H1 (cell line): Measurements from ENCODE around the gene PRDM5. TPM values are rescaled to one million over a fixed set of nuclear protein-coding genes. Genes with fewer than 3 reads are reported as not detected.

Source experiments
- CTCF ChIA-PET: fragments of 300-600 bp; sonication (Branson Sonifier 250); formaldehyde crosslinking; loops from one replicate; lab custom pipeline; 2021; ENCODE audit not compliant: partially characterized antibody; lab: Charles Lee
- POLR2A ChIA-PET: fragments of 300-600 bp; sonication (Branson Sonifier 250); formaldehyde crosslinking; loops from one replicate; lab custom pipeline; 2021; ENCODE audit warnings: inconsistent platforms; ENCODE audit not compliant: partially characterized antibody; lab: Charles Lee
- DNase-seq, 2 experiments: peaks; one replicate each; pipeline versions ENCODE4 v3.0.0 to v3.0.0-alpha.2; 2010 to 2022; ENCODE audit warnings: low spot score in 2 of 2, low read depth in 1 of 2, mixed read lengths in 1 of 2
- FAIRE-seq: peaks from 2 replicates; lab custom pipeline; 2011; peaks lifted over from hg19 to GRCh38; lab: Jason Lieb, UNC
- H2AFZ ChIP-seq: 2 replicates; pipeline ENCODE4 v1.8.1; 2012; ENCODE audit warnings: low read length, inconsistent platforms
- H2AK5ac ChIP-seq: 2 replicates; pipeline ENCODE4 v1.6.1; 2013; ENCODE audit warnings: low read depth, low read length
- H2BK120ac ChIP-seq: replicated peaks from 2 replicates; pipeline ENCODE3; 2013; ENCODE audit warnings: low read depth, low read length, inconsistent platforms
- H2BK12ac ChIP-seq: 2 replicates; pipeline ENCODE4 v1.6.1; 2013; ENCODE audit warnings: low read depth, low read length
- H2BK15ac ChIP-seq: 2 replicates; pipeline ENCODE4 v1.6.1; 2013; ENCODE audit warnings: low read length
- H2BK20ac ChIP-seq: 2 replicates; pipeline ENCODE4 v1.6.1; 2013; ENCODE audit warnings: low read length
- H2BK5ac ChIP-seq: 2 replicates; pipeline ENCODE4 v1.6.1; 2013; ENCODE audit warnings: low read depth, low read length
- H3K14ac ChIP-seq: 2 replicates; pipeline ENCODE4 v1.6.1; 2013; ENCODE audit warnings: inconsistent platforms; ENCODE audit not compliant: insufficient read length
- H3K18ac ChIP-seq: 2 replicates; pipeline ENCODE4 v1.6.1; 2013; ENCODE audit warnings: low read length; ENCODE audit errors: extremely low read depth
- H3K23ac ChIP-seq: 2 replicates; pipeline ENCODE4 v1.6.1; 2013; ENCODE audit warnings: inconsistent platforms; ENCODE audit not compliant: insufficient read length
- H3K23me2 ChIP-seq: 2 replicates; pipeline ENCODE4 v1.6.1; 2013; ENCODE audit warnings: low read depth, low read length
- H3K27ac ChIP-seq: 2 replicates; pipeline ENCODE4 v1.6.1; 2011; ENCODE audit warnings: low read depth, low read length, inconsistent platforms
- H3K27me3 ChIP-seq, 4 experiments: replicated peaks in 1 of 4; 1 replicate in 1 of 4; 2 replicates in 3 of 4; pipeline versions ENCODE4 v1.6.1 to v1.8.1; 2011 to 2013; ENCODE audit warnings: low read length in 3 of 4, mild to moderate bottlenecking in 3 of 4, inconsistent platforms in 2 of 4, mixed read lengths in 2 of 4, moderate library complexity in 1 of 4; ENCODE audit not compliant: control insufficient read depth in 3 of 4, insufficient read depth in 3 of 4; ENCODE audit errors: extremely low read depth in 1 of 4
- H3K36me3 ChIP-seq, 4 experiments: 2 replicates each; pipeline versions ENCODE4 v1.6.1 to v1.8.1; 2011 to 2013; ENCODE audit warnings: mild to moderate bottlenecking in 4 of 4, low read length in 3 of 4, moderate library complexity in 2 of 4, control low read depth in 1 of 4, inconsistent platforms in 1 of 4; ENCODE audit not compliant: insufficient read depth in 4 of 4, control insufficient read depth in 2 of 4
- H3K4ac ChIP-seq: replicated peaks from 2 replicates; pipeline ENCODE3; 2013; ENCODE audit warnings: low read length, low read depth, mixed read lengths, inconsistent platforms; ENCODE audit not compliant: insufficient read length
- H3K4me1 ChIP-seq, 4 experiments: replicated peaks in 1 of 4; 1 replicate in 1 of 4; 2 replicates in 3 of 4; pipeline versions ENCODE4 v1.6.1 to v1.8.1; 2011 to 2013; ENCODE audit warnings: low read length in 3 of 4, inconsistent platforms in 2 of 4, mixed read lengths in 1 of 4; ENCODE audit not compliant: insufficient read depth in 4 of 4, control insufficient read depth in 3 of 4
- H3K4me2 ChIP-seq, 2 experiments: 2 replicates each; pipeline versions ENCODE4 v1.6.1 to v1.8.1; 2011 to 2013; ENCODE audit warnings: low read depth in 2 of 2, low read length in 2 of 2, control low read depth in 1 of 2, inconsistent platforms in 1 of 2, mild to moderate bottlenecking in 1 of 2; ENCODE audit not compliant: insufficient read depth in 1 of 2
- H3K4me3 ChIP-seq, 4 experiments: fragments of 200-600, 300-600 bp in 1 of 4; sonication (generic), shearing (Covaris generic), sonication (Bioruptor Twin) in 1 of 4; 2 replicates each; pipeline versions ENCODE4 v1.5.1 to v1.8.1; 2011 to 2016; ENCODE audit warnings: low read length in 4 of 4, low read depth in 3 of 4, control low read depth in 2 of 4, inconsistent platforms in 2 of 4, mild to moderate bottlenecking in 2 of 4, mixed read lengths in 1 of 4, moderate library complexity in 1 of 4; ENCODE audit not compliant: insufficient read depth in 2 of 4; ENCODE audit errors: extremely low read depth in 1 of 4
- H3K56ac ChIP-seq: replicated peaks from 2 replicates; pipeline ENCODE3; 2013; ENCODE audit warnings: low read depth, mild to moderate bottlenecking, mixed read lengths, low read length, inconsistent platforms; ENCODE audit not compliant: insufficient read length
- H3K79me1 ChIP-seq: 2 replicates; pipeline ENCODE4 v1.6.1; 2013; ENCODE audit warnings: low read depth, low read length, control low read depth
- H3K79me2 ChIP-seq, 2 experiments: 2 replicates each; pipeline versions ENCODE4 v1.6.1 to v1.8.1; 2012 to 2013; ENCODE audit warnings: low read length in 2 of 2, mild to moderate bottlenecking in 2 of 2, inconsistent platforms in 1 of 2; ENCODE audit not compliant: insufficient read depth in 2 of 2, control insufficient read depth in 1 of 2
- H3K9ac ChIP-seq, 4 experiments: replicated peaks in 1 of 4; 1 replicate in 1 of 4; 2 replicates in 3 of 4; pipeline versions ENCODE4 v1.6.1 to v1.8.1; 2011 to 2013; ENCODE audit warnings: low read depth in 3 of 4, low read length in 3 of 4, control low read depth in 2 of 4, mild to moderate bottlenecking in 2 of 4, moderate library complexity in 2 of 4, inconsistent platforms in 1 of 4; ENCODE audit errors: extremely low read depth in 1 of 4
- H3K9me3 ChIP-seq, 2 experiments: 2 replicates each; pipeline versions ENCODE4 v1.6.1 to v1.8.1; 2012 to 2013; ENCODE audit warnings: mild to moderate bottlenecking in 2 of 2, moderate library complexity in 2 of 2, control low read depth in 1 of 2, inconsistent platforms in 1 of 2, low read depth in 1 of 2, low read length in 1 of 2, mixed read lengths in 1 of 2; ENCODE audit not compliant: insufficient read depth in 2 of 2
- H4K20me1 ChIP-seq, 2 experiments: replicated peaks in 1 of 2; 2 replicates each; pipeline versions ENCODE3 to v1.8.1; 2011 to 2013; ENCODE audit warnings: inconsistent platforms in 2 of 2, low read length in 2 of 2, mild to moderate bottlenecking in 1 of 2; ENCODE audit not compliant: insufficient read depth in 2 of 2, control insufficient read depth in 1 of 2
- H4K5ac ChIP-seq: 2 replicates; pipeline ENCODE4 v1.6.1; 2013; ENCODE audit warnings: low read length, low read depth, mixed read lengths, inconsistent platforms; ENCODE audit not compliant: insufficient read length
- H4K8ac ChIP-seq: 2 replicates; pipeline ENCODE4 v1.8.0; 2013; ENCODE audit warnings: mild to moderate bottlenecking, moderate library complexity, low read length, inconsistent platforms; ENCODE audit not compliant: insufficient read depth; ENCODE audit errors: extremely low read depth
- H4K91ac ChIP-seq: replicated peaks from 2 replicates; pipeline ENCODE3; 2013; ENCODE audit warnings: low read length, mixed read lengths, inconsistent platforms; ENCODE audit not compliant: insufficient read length
- CBX5 ChIP-seq: fragments of 300-800, 300-1000 bp; sonication (generic); IDR thresholded peaks from 2 replicates; pipeline ENCODE4 v1.7.1; 2016; ENCODE audit warnings: antibody characterized with exemption, low read length, low read depth
- CBX8 ChIP-seq: fragments of 300-800, 300-1000 bp; sonication (generic); IDR thresholded peaks from 2 replicates; pipeline ENCODE4 v1.7.1; 2016; ENCODE audit warnings: low read depth, low read length, borderline replicate concordance
- CHD2 ChIP-seq: IDR thresholded peaks from 2 replicates; pipeline ENCODE4 v1.6.1; 2012; ENCODE audit warnings: low read length, improper control_type of control experiment
- CTCF ChIP-seq, 3 experiments: IDR thresholded peaks; 1 replicate in 2 of 3; 2 replicates in 1 of 3; pipeline versions ENCODE4 v1.5.1 to v1.6.1; 2011; ENCODE audit warnings: low read length in 3 of 3, mild to moderate bottlenecking in 3 of 3, inconsistent platforms in 2 of 3, low read depth in 1 of 3, moderate library complexity in 1 of 3; ENCODE audit not compliant: insufficient read depth in 1 of 3; ENCODE audit errors: control extremely low read depth in 1 of 3
- E2F6 ChIP-seq: IDR thresholded peaks from 2 replicates; pipeline ENCODE4 v1.6.1; 2012; ENCODE audit warnings: inconsistent platforms
- KDM1A ChIP-seq: fragments of 200-600, 300-600 bp; sonication (generic); IDR thresholded peaks from 2 replicates; pipeline ENCODE4 v1.7.1; 2016; ENCODE audit warnings: mild to moderate bottlenecking, low read length, borderline replicate concordance
- RAD21 ChIP-seq, 2 experiments: IDR thresholded peaks in 1 of 2; conservative IDR thresholded peaks in 1 of 2; 2 replicates each; pipeline ENCODE4 v1.6.1; 2011; ENCODE audit warnings: low read depth in 2 of 2, low read length in 2 of 2, improper control_type of control experiment in 1 of 2, inconsistent platforms in 1 of 2, mild to moderate bottlenecking in 1 of 2, moderate library complexity in 1 of 2
- SP1 ChIP-seq: IDR thresholded peaks from 2 replicates; pipeline ENCODE4 v1.6.1; 2011; ENCODE audit warnings: low read depth, low read length
- TAF7 ChIP-seq: optimal IDR thresholded peaks from 2 replicates; pipeline ENCODE3; 2011; ENCODE audit warnings: low read depth, mild to moderate bottlenecking, inconsistent platforms, low read length, moderate library complexity, borderline replicate concordance
- TBP ChIP-seq: IDR thresholded peaks from 2 replicates; pipeline ENCODE4 v1.6.1; 2011; ENCODE audit warnings: low read depth, low read length, improper control_type of control experiment
- WGBS, 2 experiments: shearing (Covaris generic) in 1 of 2; methylation state at CpG; one replicate each; pipeline versions ENCODE4 v1.1.6 to v1.1.7; 2013 to 2015; ENCODE audit warnings: low lambda C conversion rate in 2 of 2, mixed read lengths in 2 of 2, inconsistent platforms in 1 of 2, low coverage in 1 of 2, missing lambda C conversion rate in 1 of 2; ENCODE audit not compliant: insufficient replicate concordance in 2 of 2, insufficient coverage in 1 of 2, insufficient read length in 1 of 2; ENCODE audit errors: extremely low coverage in 1 of 2, missing lambda C conversion rate in 1 of 2; 5-methylcytosine and 5-hydroxymethylcytosine counted together
- polyA plus RNA-seq, 7 experiments: library from polyadenylated mRNA; depleted of rRNA in 3 of 7; stranded (reverse) in 5 of 7; unstranded in 2 of 7; fragments of >200 nt in 5 of 7; fragments of 200-250 nt in 2 of 7; gene quantifications; 1 replicate in 5 of 7; 2 replicates in 1 of 7; 4 replicates in 1 of 7; pipeline versions ENCODE4 v1.2.1 to v1.2.3, GENCODE V29; 2011 to 2013; ENCODE audit warnings: missing spikeins in 2 of 7, mixed read lengths in 2 of 7
- total RNA-seq: library from RNA; stranded (reverse); fragmentation: NEBNext Ultra II Directional; extraction: Animal tissue kit (Norgen Biotek cat#: 25700); gene quantifications from 2 replicates; pipeline ENCODE4 v1.2.1, GENCODE V29; 2021

Gene PRDM5
- total and polyA plus RNA-seq, 2 of the 8 experiments (the other 6 are each of a cell fraction or from before 2014, with no cell fraction given) = 8.2 to 23.4 TPM

DNA sequence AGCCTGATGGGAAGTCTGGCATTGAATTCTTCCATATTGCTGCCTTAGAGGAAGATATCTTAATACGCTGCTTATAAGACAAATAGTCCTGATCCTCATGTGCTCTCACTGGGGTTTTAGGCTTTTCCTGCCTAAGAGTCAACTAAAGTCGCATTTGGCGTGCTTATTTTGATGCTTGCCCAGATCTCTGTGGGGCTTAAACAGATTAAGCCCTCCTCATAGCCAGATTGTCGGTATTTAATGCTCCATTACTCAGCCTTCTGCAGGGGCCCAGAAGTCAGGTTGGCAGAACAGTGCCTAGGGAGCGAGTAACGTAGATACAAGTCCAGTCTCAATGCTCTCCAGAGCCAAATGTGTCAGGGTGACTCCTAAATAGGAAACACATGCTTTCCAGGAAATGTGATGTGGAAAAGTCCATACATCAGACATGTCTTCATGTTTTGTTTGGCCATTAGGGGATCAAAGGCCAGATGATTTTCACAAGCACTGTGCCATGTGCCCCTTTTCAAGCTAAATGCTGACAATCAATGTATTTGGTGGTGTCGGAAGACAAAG is 262.8 kb downstream of the PRDM5 start:
- no peak overlapping the region for H2BK5ac ChIP-seq
- no peak overlapping the region for H3K4ac ChIP-seq
- no peak overlapping the region for H3K27ac ChIP-seq
- H2BK20ac ChIP-seq = no peak overlapping the region
- 92% methylated on average over 7 of the region's 7 CpGs; no CpG with 5 or more reads in 1 of the 2 experiments for WGBS, 2 experiments
- no peaks in the 10 kb centered on the region for H3K36me3 ChIP-seq
- DNase-seq (no peak), FAIRE-seq (no peak)
- no peaks in the 10 kb centered on the region for H3K23me2 ChIP-seq
- no peak overlapping the region for H2BK120ac ChIP-seq
- no peak overlapping the region for H3K4me2 ChIP-seq
- no peak overlapping the region for H2AFZ ChIP-seq
- H3K9ac ChIP-seq = no peak overlapping the region
- no peaks in the 10 kb centered on the region for H3K79me2 ChIP-seq
- H3K27me3 ChIP-seq = no peaks in the 10 kb centered on the region
- H3K14ac ChIP-seq = no peak overlapping the region
- H3K18ac ChIP-seq = no peak overlapping the region
- no peaks in the 10 kb centered on the region for H3K9me3 ChIP-seq
- H2BK12ac ChIP-seq = no peak overlapping the region
- ChIA-PET CTCF (no interaction called here), POLR2A (no interaction called here)
- no peak overlapping the region for H3K56ac ChIP-seq
- no peaks in the 10 kb centered on the region for H3K79me1 ChIP-seq
- H3K23ac ChIP-seq = no peak overlapping the region
- H4K91ac ChIP-seq = no peak overlapping the region
- H2BK15ac ChIP-seq = no peak overlapping the region
- H3K4me1 ChIP-seq = no peaks in the 10 kb centered on the region
- H4K20me1 ChIP-seq = no peaks in the 10 kb centered on the region
- no peak overlapping the region for H2AK5ac ChIP-seq
- no peak overlapping the region for H4K5ac ChIP-seq
- no peak overlapping the region for H3K4me3 ChIP-seq
- no peak overlapping the region for H4K8ac ChIP-seq
- no peak for TF ChIP-seq E2F6
- TF ChIP-seq RAD21 (IDR thresholded peaks at IDR 0.05 in 1 of 2, conservative IDR thresholded peaks at IDR 0.05 in 1 of 2; ENCODE audit: low read depth in 2 of 2, low read length in 2 of 2) = no peak
- no peak for TF ChIP-seq TBP
- TF ChIP-seq KDM1A = no peak
- no peak for TF ChIP-seq TAF7
- no peak for TF ChIP-seq CTCF (IDR thresholded peaks at IDR 0.05; ENCODE audit: control extremely low read depth in 1 of 3, insufficient read depth in 1 of 3, low read depth in 1 of 3, low read length in 3 of 3)
- no peak for TF ChIP-seq SP1
- TF ChIP-seq CBX8 = no peak
- TF ChIP-seq CBX5 = no peak
- TF ChIP-seq CHD2 = no peak
